Measurements from ENCODE around the gene THADA.
"Not testable (repeated sequence)": the region's sequence is repeated elsewhere in the genome, so short reads cannot be mapped to it uniquely, and the experiment has no call there.

THADA gene

GRCh38 chr2:43198263-43198662 is 397.6 kb downstream of the THADA start:
- no peak for DNase-seq

- no peak for DNase-seq
These were observed 398.3 kb downstream of the THADA start for GRCh38 chr2:43197588-43197896.

GRCh38 chr2:43196768-43197587 is 398.9 kb downstream of the THADA start:
- DNase-seq = no peak

DNA sequence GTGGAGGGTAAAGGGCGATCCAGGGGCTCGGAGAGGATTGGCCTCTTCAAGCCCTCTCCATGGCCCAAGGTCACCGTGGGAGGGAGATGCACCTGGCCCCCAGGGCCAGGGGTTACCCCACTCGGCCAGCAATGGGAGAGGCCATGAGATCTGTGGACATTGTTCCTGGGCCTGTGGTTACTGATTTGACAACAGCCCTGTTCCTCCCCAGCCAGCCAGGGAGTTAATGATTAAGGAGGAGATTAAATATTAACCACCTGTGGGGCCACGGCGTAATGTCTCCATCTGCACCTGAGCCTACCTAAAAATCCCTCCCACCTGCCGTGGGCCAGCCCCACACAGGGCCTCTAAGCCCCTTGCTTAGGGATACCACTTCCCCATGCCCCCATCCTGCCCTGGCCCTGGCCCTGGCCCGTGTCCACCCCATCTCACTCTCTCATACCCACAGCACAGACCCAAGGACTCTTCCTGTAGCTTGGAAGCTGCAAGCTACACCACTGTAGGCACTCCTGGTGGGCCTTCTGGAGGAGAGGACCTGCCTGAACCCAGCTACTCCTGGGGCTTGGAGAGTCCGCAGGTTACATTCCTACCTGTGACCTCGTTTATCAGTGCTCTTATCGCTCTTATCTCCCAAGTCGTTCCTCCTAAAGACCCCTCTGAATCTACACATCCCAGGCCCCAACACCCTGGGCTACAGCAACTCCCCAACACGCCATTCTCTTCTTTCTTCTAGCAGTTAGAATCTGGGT is 401.5 kb downstream of the THADA start:
- no peak for DNase-seq

DNA sequence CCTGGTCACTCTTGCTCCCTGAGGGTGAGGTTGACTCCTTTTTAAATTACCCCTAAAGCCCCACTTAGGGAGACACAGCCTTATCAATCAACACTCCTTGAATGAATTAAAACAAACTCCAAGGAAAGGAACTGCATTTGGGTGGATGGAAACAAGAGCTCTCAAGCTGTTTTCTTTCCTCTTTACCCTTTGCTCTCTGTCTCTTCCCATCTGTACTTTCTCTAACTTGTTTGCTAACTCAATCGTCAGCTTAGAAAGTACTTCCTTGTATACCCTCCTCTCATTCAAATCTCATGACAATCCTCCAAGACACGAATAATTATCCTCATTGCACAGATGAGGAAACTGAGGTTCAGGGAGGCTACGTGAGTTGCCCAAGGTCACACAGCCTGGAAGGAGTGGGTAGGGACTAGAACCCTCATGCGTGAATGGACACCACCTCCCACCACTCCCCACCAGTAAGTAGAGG is 402.2 kb downstream of the THADA start:
- DNase-seq = no peak

DNA sequence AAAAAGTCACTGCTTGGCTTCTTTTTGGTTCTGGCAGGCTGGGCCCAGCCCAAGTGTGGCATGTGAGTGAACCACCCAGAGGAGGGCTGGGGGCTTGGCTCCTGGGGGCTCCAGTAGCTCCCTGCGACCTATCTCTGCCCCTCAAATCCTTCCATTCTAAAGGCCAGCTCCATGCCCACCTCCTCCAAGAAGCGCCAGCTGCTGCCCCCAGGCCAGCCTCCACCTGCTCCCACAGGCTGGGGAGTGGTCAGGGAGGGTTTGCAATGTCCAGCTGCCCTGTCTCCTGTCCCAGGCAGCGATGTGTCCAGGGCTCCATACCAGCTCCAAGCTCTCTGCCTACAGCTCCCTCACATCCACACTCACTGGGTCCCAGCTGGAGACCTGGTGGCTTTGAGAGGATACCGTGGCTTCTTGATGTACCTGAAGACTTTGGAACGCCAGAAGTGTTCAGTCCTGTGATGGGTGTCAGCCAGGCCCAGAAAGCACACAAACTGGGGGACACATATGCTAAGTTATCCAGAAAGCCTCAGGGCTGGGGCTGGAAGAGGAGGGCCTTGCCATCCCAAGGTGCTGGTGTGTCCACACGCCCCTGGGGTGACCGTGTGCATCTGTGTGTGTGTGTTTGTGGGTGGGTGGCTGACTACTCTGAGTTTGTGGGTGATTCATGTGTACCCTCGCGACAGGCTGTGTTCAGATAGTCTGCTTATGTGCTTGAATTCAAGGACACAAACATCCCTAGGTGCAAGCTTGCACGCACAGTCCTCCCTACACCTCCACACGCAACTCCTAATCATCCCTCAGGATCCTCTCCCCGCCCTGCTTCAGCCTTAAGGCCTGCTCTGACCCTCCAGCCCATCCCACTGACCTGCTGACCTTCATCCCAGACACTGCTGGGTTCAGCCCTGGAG is 402.8 kb downstream of the THADA start:
- no peak for DNase-seq

GRCh38 chr2:43191947-43192516 is 403.8 kb downstream of the THADA start:
- no peak for DNase-seq

- DNase-seq = no peak
These were observed 405.4 kb downstream of the THADA start for GRCh38 chr2:43190311-43191052.

GRCh38 chr2:43189861-43190260 is 406.0 kb downstream of the THADA start:
- DNase-seq = not testable (repeated sequence)

DNA sequence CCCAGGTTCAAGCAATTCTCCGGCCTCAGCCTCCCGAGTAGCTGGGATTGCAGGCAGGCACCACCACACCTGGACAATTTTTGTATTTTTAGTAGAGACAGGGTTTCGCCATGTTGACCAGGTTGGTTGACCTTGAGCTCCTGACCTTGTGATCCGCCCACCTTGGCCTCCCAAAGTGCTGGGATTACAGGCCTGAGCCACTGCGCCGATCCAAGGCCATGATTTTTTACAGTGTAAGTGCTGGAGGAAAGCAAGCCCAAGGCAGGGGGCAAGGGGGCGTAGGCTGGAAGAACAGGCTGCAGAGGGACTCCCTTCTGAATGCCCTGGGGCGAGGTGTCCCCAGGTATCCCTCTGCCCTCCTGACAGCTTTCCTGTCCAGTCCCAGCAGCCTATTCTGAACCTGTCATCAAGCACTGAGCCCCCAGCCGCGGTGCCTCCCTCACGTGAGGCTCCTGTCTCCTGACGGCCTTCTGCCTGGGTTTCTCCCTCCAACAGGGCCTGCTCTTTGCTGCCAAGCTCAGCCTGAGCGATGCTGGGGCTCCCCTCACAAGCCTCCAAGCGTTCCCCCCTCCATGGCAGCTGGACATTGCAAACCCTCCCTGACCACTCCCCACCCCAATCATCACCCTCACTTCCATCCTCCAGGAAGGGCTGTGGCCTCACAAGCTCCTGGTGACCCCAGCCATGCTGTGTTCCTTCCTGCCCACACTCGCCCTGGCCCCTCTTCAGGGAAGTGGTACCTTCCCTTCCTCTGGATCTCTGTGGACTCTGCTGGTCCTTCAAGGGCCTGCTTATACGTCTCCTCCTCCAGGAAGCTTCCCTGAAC is 407.1 kb downstream of the THADA start:
- DNase-seq = no peak

DNA sequence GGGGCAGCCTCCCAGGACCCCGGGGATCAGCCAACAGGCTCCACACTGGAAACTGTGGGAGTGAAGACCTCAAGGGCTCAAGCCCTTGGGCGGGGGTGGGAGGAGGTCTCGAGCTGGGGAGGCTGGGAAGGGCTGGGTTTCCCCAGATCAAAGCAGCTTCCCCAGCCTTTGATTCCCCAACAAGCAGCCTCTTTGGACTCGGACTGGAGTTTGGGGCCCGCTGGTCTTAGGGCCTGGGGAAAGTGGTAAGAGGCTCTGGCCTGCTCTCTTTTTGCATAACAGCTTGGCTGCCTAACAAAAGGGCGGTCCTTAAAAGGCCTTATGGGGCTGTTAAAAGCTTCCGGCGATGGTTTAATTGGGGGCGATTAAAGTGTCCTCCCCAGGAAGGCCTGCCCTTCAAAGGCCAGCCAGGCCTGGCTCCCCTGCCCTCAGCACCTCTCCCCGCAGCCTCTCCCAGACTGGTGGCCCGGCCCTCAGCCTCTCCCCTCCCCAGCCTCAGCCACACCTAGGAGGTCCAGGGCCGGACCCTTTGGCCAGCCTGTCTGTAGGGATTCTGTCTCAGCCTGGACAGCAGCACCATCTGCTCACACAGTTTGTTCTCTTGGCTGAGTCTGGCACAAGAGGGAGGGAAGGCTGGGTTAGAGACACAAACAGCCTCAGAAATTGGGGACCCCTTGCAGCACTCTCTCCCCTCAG is 409.0 kb downstream of the THADA start:
- no peak for DNase-seq

- no peak for DNase-seq
These were observed 409.5 kb downstream of the THADA start for GRCh38 chr2:43186321-43186678.

DNA sequence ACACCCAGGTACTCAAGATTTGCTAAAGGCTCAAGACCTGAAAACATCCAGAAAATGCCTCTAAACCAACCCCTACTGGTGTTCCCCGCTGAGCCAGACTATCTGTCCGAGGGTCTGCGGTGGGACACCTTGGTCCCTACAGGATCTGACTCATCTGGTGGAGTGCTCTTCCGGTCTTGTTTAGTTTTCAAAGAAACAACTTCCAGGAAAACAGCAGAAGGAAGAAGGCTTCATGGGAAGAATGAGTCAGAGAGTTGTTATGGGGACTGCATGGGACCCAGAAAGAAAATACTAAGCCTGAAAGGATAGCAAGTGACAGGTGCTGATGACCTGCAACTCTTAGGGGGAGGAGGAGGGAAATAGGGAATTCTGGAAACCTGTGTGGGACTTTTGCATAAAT is 410.7 kb downstream of the THADA start:
- DNase-seq = no peak

GRCh38 chr2:43184339-43184895 is 411.4 kb downstream of the THADA start:
- DNase-seq = no peak

DNA sequence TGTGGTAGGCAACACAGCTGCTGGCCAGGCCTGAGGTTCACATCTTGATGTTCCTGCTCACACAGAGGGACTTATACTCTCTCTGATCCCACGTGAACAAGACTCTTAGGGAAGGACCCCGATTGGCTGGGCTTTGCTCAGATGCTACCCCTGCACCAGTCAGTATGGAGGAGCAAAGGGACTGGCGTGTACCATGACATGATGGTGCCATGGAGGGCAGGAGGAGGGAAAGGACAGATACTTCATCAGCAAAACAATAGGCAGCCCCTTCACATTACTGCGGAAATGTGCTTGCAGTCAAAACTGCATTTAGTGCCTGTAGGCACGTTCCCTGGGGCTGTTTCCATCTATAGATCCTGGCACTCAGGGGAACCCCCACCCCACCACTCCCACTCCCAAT is 412.1 kb downstream of the THADA start:
- DNase-seq = no peak

- DNase-seq = no peak
These were observed 414.9 kb downstream of the THADA start for GRCh38 chr2:43180897-43181296.

Measured in midbrain (tissue), 1 donor.